GM06990 (cell line): ENCODE results near the gene DEFB110.
A peak's percentile ranks its signal among the peaks of the same experiment; 100 is the strongest.

Experiments
- DNase-seq: peaks from one replicate; pipeline ENCODE4 v3.0.0-alpha.2; 2011; ENCODE audit not compliant: insufficient read length; ENCODE audit errors: extremely low read depth
- H3K27me3 ChIP-seq: replicated peaks from 2 replicates; pipeline ENCODE4 v1.6.0; 2011; ENCODE audit warnings: low read length; ENCODE audit not compliant: control insufficient read depth, insufficient read depth
- H3K36me3 ChIP-seq: 2 replicates; pipeline ENCODE4 v1.5.1; 2011; ENCODE audit warnings: low read length; ENCODE audit not compliant: control insufficient read depth, insufficient read depth
- H3K4me3 ChIP-seq: replicated peaks from 2 replicates; pipeline ENCODE4 v1.5.1; 2011; ENCODE audit warnings: low read depth, mild to moderate bottlenecking, control low read depth, low read length
- TF ChIP-seq, protein P1 (sequence below): IDR thresholded peaks from 2 replicates; pipeline ENCODE4 v1.5.1; 2011; ENCODE audit warnings: low read length, control low read depth, mild to moderate bottlenecking, inconsistent platforms; ENCODE audit not compliant: insufficient read depth, poor library complexity, severe bottlenecking

Gene DEFB110

DNA sequence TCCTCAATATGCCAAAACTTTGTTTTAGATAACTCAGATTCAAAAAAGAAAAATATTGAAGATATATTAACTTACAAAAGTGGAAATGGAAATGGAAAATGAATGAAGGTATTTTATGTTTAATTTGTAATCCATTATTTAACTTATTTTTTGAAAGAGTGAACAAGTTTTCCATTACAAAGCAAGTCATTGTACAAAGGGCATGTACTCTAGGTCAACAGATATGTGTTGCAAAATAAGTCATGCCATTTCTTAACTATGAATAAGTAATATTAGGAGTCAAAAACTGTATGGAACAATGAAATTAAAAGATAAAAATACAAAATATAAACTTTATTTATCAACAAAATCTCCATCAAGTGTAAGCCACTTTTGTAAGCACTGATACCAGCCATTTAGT lies 26.5 kb downstream of the DEFB110 start:
- H3K4me3 ChIP-seq: no peak overlapping the region
- TF ChIP-seq, protein P1, sequence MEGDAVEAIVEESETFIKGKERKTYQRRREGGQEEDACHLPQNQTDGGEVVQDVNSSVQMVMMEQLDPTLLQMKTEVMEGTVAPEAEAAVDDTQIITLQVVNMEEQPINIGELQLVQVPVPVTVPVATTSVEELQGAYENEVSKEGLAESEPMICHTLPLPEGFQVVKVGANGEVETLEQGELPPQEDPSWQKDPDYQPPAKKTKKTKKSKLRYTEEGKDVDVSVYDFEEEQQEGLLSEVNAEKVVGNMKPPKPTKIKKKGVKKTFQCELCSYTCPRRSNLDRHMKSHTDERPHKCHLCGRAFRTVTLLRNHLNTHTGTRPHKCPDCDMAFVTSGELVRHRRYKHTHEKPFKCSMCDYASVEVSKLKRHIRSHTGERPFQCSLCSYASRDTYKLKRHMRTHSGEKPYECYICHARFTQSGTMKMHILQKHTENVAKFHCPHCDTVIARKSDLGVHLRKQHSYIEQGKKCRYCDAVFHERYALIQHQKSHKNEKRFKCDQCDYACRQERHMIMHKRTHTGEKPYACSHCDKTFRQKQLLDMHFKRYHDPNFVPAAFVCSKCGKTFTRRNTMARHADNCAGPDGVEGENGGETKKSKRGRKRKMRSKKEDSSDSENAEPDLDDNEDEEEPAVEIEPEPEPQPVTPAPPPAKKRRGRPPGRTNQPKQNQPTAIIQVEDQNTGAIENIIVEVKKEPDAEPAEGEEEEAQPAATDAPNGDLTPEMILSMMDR: no peak
- H3K27me3 ChIP-seq: no peaks in the 10 kb centered on the region
- no peak for DNase-seq
- no peaks in the 10 kb centered on the region for H3K36me3 ChIP-seq

DNA sequence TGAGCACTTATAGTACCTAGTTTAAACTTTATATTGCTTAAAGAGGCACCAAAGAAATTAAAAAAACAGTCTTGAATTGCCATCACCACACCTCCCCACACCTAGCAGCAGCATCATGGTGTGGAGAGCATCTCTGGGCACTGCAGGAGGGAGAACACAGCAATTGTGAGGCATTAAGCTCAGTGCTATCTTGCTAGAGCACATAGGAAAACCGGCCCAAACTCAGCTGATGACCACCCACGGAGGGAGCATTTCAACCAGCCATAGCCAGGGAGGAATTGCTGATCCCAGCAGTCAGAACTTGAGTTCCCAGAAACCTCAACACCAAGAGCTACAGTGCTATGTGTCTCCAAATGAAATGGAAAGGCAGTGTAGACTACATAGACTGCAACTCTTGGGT lies 32.9 kb downstream of the DEFB110 start:
- no peak overlapping the region for H3K4me3 ChIP-seq
- TF ChIP-seq, protein P1: no peak
- no peaks in the 10 kb centered on the region for H3K36me3 ChIP-seq
- H3K27me3 ChIP-seq: no peaks in the 10 kb centered on the region
- DNase-seq: no peak

DNA sequence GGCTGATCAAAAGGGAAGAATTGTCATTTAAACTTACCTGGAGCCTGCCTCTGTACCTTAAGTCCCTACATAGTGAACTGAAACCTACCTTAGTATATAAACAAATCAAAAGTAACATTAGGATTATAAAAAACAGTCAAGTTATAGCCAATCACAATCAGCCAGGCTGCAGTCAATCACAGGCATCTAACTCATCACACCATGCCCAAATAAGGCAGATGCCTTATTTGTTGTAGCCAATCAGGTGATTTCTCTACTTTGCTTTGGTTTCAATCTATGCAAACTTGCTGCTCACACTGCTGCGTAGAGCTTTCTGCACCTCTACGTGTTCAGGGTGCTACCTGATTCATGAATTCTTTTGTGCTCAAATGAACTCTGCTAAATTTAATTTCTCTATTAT lies 34.0 kb downstream of the DEFB110 start:
- TF ChIP-seq, protein P1: no peak
- Histone ChIP-seq H3K27me3 (no peaks in the 10 kb centered on the region), H3K4me3 (no peak overlapping the region), H3K36me3 (no peaks in the 10 kb centered on the region)
- no peak for DNase-seq

DNA sequence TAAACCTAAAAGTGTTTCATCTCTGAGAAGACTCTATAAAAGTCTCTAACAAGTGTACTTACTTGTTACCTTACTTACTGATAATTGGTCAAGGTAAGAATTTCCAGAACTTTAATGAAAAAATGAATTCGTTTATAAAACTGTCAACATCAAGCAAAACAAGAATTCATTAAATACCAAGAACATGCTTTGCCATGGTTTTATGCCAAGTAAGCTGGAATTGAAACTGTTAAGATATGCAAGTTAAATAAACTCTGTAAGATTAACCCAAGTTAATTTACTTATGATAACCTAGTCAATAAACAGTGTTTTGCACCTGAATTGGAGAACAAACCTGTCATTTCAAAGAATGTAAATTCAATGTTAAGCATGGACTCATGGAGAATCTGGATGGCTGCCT lies 35.2 kb downstream of the DEFB110 start:
- Histone ChIP-seq H3K27me3 (no peaks in the 10 kb centered on the region), H3K36me3 (no peaks in the 10 kb centered on the region), H3K4me3 (no peak overlapping the region)
- TF ChIP-seq, protein P1: no peak
- DNase-seq: no peak

DNA sequence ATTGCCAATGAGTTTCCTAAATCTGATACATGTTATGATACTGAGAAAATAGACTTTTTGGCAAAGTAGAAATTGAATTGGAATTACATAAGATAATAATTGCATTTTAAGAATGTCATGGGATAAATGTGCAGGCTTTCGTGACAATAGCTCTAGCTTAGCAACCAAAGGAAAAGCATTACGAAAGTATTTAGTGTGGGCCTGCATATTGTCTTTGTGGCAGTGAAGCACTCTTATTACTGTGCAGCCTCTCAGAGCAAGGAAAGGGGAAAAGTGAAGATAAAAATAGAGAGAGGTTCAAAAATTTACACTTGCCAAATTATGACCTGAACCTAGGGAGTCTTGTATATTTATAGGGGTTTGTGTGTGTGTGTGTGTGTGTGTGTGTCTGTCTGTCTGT lies 39.7 kb downstream of the DEFB110 start:
- TF ChIP-seq, protein P1: no peak
- no peak for DNase-seq
- Histone ChIP-seq H3K36me3 (no peaks in the 10 kb centered on the region), H3K4me3 (no peak overlapping the region), H3K27me3 (no peaks in the 10 kb centered on the region)

DNA sequence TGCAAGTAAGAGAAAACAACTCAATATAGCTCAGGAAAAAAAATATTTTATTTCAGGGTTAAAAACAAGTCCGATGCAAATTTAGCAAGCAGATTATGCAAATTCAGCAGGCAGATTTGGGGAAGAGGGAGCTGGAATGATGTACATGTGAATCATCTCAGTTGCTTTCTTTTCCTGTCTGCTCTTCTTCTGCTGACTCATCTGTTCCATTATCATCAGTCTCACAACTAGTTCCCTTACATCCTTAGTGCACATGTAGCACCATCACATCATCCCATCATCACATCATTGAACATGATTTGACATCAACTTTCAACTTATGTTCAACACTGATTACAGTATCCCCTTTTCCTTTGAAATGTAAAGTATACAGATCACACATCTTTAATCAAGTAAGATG lies 40.9 kb downstream of the DEFB110 start:
- H3K4me3 ChIP-seq: no peak overlapping the region
- H3K36me3 ChIP-seq: no peaks in the 10 kb centered on the region
- no peaks in the 10 kb centered on the region for H3K27me3 ChIP-seq
- TF ChIP-seq, protein P1: no peak
- peak; percentile 41 for DNase-seq
